Heart right ventricle (tissue), 16 donors: ENCODE measurements around the gene RHEX. TPM values are rescaled to one million over a fixed set of nuclear protein-coding genes. Genes with fewer than 3 reads are reported as not detected.

Experiments used
- ATAC-seq, 8 donors: fragments of 200-7000 bp; cut with Tn5 transposase; one replicate each; pipeline ENCODE4 v1.9.1; 2020; ENCODE audit warnings: mild to moderate bottlenecking in 8 of 8, moderate library complexity in 8 of 8, moderate number of reproducible peaks in 1 of 8
- DNase-seq, 2 donors: peaks; one replicate each; pipeline ENCODE4 v3.0.0-alpha.2; 2020
- H3K27ac ChIP-seq, 10 donors: fragments of 200-600 bp; sonication (generic) in 2 of 10; one replicate each; pipeline versions ENCODE4 v1.5.0 to v1.8.0; 2020 to 2022; ENCODE audit warnings: mild to moderate bottlenecking in 3 of 10
- H3K27me3 ChIP-seq, 7 donors: fragments of 200-600 bp; one replicate each; pipeline ENCODE4 v1.8.0; 2021 to 2022; ENCODE audit warnings: mild to moderate bottlenecking in 2 of 7
- H3K36me3 ChIP-seq, 9 donors: fragments of 200-600 bp; sonication (generic) in 1 of 9; one replicate each; pipeline versions ENCODE4 v1.5.0 to v1.8.0; 2020 to 2022; ENCODE audit warnings: mild to moderate bottlenecking in 2 of 9
- H3K4me1 ChIP-seq, 9 donors: fragments of 200-600 bp; sonication (generic) in 1 of 9; one replicate each; pipeline versions ENCODE4 v1.5.0 to v1.8.0; 2020 to 2022; ENCODE audit warnings: mild to moderate bottlenecking in 4 of 9
- H3K4me3 ChIP-seq, 10 donors: fragments of 200-600 bp; sonication (generic) in 2 of 10; one replicate each; pipeline versions ENCODE4 v1.5.0 to v1.8.0; 2020 to 2022; ENCODE audit warnings: mild to moderate bottlenecking in 7 of 10, moderate library complexity in 2 of 10
- H3K9me3 ChIP-seq, 11 donors: fragments of 200-600 bp in 10 of 11; sonication (generic) in 2 of 11; one replicate each; pipeline versions ENCODE4 v1.5.0 to v1.8.0; 2013 to 2022; ENCODE audit warnings: mild to moderate bottlenecking in 2 of 11, control low read depth in 1 of 11, moderate library complexity in 1 of 11
- WGBS, 2 donors: extraction: QIAGEN DNeasy Blood & Tissue Kit; methylation state at CpG; one replicate each; pipeline ENCODE4 v1.1.7; 2013; ENCODE audit warnings: inconsistent platforms in 1 of 2; 5-methylcytosine and 5-hydroxymethylcytosine counted together
- intact Hi-C, 10 donors: fragments of 100-400 bp; cut with DNase I; formaldehyde crosslinking; loops; one replicate each; pipeline versions ENCODE4 v1.11.1 to v1.14.2; 2022
- polyA plus RNA-seq, 2 donors: library from polyadenylated mRNA; stranded (reverse); fragments of 200-250 nt; gene quantifications; one replicate each; pipeline ENCODE4 v1.2.3, GENCODE V29; 2013
- total RNA-seq, 10 donors: library from RNA; stranded (reverse); fragmentation: NEBNext Ultra II Directional in 3 of 10; extraction: Animal tissue kit (Norgen Biotek cat#: 25700) in 3 of 10; gene quantifications; one replicate each; pipeline versions ENCODE4 v1.2.1 to v1.2.4, GENCODE V29; 2021 to 2023
- TF ChIP-seq, protein P1 (sequence below), 9 donors: fragments of 200-600 bp; sonication (generic) in 2 of 9; IDR thresholded peaks; one replicate each; pipeline versions ENCODE4 v1.5.0 to v1.8.0; 2021 to 2022; ENCODE audit warnings: antibody characterized with exemption in 9 of 9, mild to moderate bottlenecking in 5 of 9, moderate library complexity in 1 of 9
- donor health status: Arrhythmogenic right ventricular cardiomyopathy.
- donor health status: ischemic (EF 13 %, LVEDD 7.1; RV severe dilation, severe dysfunction).
- donor health status: healthy with polysubstance abuse.
- donor health status: DM: no; HTN: yes; CAD: no.
- donor health status: DM: no; HTN: no; CAD: no.
- donor health status: ischemic (EF 25% LVEDD 6.9; RV normal size, moderate dysfunction).
- donor health status: ischemic (EF 25% LVEDD 5.7; RV mildly dilated, moderate dysfunction).
- donor health status: healthy.
- donor health status: DM: yes; HTN: yes; CAD: no.
- donor health status: Ischemic cardiomyopathy.
- donor health status: ischemic (EF 35%, LVEDD 5.7; RV mildly dilated, moderate dysfunction).
- donor health status: nonischemic (EF 11% LVEDD 7.7; RV severe dilation, severe dysfunction).
- donor health status: DM: yes; HTN: yes; CAD: no.
- donor health status: PGD.
- donor health status: ischemic (EF 29% LVEDD 5.4; RV normal size, mild dysfunction).
- donor health status: nonischemic (EF 23%, LVEDD 6.1; RV moderate dilation, normal function).

The RHEX gene
- total and polyA plus RNA-seq, 12 donors, result 0.22 to 1.2 TPM; not detected in 10

DNA sequence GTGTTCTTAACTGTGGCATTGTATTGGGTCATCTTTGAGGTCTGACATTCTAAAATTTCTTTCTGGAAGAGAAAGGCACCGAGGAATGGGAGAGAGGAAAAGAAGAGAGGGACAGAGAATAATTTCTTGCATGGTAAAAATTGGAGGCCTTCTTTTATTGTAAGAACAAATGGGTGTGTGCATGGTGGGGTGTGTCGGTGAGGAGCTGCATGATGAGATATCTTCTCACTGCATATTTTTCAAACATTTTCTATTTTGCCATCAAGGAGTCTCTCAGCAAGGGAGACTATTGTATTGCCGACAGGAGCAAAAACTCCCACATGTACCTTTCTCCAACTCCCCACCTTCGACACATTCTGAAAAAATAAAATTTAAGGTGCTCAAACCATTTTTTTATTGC lies 22.8 kb upstream of the RHEX start:
- ATAC-seq (no peak), DNase-seq (no peak)
- intact Hi-C loops, result loop anchor here in 9 of 10 donors (1.0 to 5.0 kb wide), 5 partner anchors 43 to 77 kb away; no protein-coding TSS in a partner anchor
- TF ChIP-seq, protein P1, sequence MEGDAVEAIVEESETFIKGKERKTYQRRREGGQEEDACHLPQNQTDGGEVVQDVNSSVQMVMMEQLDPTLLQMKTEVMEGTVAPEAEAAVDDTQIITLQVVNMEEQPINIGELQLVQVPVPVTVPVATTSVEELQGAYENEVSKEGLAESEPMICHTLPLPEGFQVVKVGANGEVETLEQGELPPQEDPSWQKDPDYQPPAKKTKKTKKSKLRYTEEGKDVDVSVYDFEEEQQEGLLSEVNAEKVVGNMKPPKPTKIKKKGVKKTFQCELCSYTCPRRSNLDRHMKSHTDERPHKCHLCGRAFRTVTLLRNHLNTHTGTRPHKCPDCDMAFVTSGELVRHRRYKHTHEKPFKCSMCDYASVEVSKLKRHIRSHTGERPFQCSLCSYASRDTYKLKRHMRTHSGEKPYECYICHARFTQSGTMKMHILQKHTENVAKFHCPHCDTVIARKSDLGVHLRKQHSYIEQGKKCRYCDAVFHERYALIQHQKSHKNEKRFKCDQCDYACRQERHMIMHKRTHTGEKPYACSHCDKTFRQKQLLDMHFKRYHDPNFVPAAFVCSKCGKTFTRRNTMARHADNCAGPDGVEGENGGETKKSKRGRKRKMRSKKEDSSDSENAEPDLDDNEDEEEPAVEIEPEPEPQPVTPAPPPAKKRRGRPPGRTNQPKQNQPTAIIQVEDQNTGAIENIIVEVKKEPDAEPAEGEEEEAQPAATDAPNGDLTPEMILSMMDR (IDR thresholded peaks at IDR 0.05), result no peak
- no peak overlapping the region for H3K4me3 ChIP-seq
- H3K4me1 ChIP-seq, result peaks cover 0 to 7% (median 0%) of the 10 kb centered on the region in 9 donors
- no peak overlapping the region for H3K27ac ChIP-seq
- H3K9me3 ChIP-seq, result peaks cover 0 to 12% (median 0%) of the 10 kb centered on the region in 11 donors
- WGBS, 2 donors, result 78 to 80% methylated on average over 4 of the region's 4 CpGs
- H3K36me3 ChIP-seq, result no peaks in the 10 kb centered on the region
- peaks cover 0 to 4% (median 0%) of the 10 kb centered on the region in 7 donors for H3K27me3 ChIP-seq

DNA sequence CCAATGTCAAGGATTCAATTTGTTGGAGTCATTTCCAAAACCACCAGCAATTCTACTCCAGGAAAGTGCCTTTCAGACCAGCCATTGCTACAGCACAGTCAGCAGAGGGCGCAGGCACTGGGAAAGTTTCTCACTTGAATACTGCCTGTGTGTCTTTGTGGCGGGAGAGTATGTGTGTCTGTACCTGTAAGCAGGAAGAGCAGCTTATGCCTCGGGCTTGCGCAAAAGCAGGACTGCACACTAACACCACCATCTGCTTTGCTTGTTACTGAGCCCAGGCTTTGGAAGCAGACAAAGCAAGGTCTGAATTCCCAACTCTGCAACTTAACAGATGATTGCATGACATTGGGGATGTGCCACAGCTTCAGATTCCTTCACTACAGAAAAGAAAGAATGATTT lies 22.3 kb upstream of the RHEX start:
- no peak overlapping the region for H3K27ac ChIP-seq
- 9 to 11% methylated on average over 4 of the region's 4 CpGs for WGBS, 2 donors
- H3K9me3 ChIP-seq, result peaks cover 0 to 12% (median 0%) of the 10 kb centered on the region in 11 donors
- TF ChIP-seq, protein P1 (IDR thresholded peaks at IDR 0.05), result peak in 8 of 9 donors; percentile 49 to 87 (median 74)
- intact Hi-C loops, result loop anchor here in 9 of 10 donors (1.0 to 5.0 kb wide), 5 partner anchors 43 to 77 kb away; no protein-coding TSS in a partner anchor
- no peaks in the 10 kb centered on the region for H3K36me3 ChIP-seq
- peak; percentile 41 to 42 for DNase-seq
- ATAC-seq, result peak in 7 of 8 donors; percentile 67 to 79 (median 76)
- peaks cover 0 to 7% (median 0%) of the 10 kb centered on the region in 9 donors for H3K4me1 ChIP-seq
- H3K4me3 ChIP-seq, result no peak overlapping the region
- H3K27me3 ChIP-seq, result peaks cover 0 to 6% (median 0%) of the 10 kb centered on the region in 7 donors

DNA sequence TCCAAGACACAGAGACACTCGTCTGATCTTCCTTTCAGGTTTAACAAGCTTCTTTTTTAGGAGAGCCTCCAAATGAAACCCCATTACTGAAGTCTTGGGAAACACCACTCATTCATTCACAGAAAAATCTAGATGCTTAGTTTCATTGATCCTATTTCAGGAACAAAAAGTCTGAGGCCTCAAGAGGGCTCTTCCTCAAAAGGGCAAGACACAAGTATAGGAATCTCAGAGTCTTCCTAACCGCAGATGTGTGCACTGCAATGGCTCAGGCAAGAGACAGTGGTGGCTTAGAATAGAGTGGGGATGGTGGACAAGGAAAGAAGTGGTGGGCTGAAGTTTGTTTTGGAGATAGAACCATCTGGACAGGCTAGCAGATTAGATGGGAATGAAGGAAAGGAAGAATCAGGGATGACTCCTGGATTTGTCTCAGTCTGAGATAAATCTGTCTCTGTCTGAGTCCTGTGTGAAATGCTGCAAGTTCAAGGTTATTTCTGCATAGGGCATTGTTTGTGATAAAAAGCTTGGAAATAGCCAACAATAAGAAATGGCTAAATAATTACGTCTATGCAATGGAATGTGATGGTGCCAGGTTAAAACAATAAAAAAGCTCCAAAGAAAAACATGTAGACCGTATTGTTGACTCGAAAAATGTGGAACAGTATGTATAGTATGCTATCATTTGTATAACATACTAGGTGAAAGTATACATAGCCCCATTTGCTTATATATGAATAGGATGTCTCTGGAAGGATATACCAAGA lies 20.4 kb upstream of the RHEX start:
- intact Hi-C loops, result loop anchor here in 3 of 10 donors (5.0 kb wide), 2 partner anchors 45 to 75 kb away; no protein-coding TSS in a partner anchor
- DNase-seq (no peak), ATAC-seq (peak in 1 of 8 donors; percentile 17)
- H3K4me1 ChIP-seq, result peaks cover 0 to 7% (median 0%) of the 10 kb centered on the region in 9 donors
- H3K9me3 ChIP-seq, result peaks cover 0 to 6% (median 0%) of the 10 kb centered on the region in 11 donors
- no peak overlapping the region for H3K4me3 ChIP-seq
- peaks cover 0 to 19% (median 3%) of the 10 kb centered on the region in 7 donors for H3K27me3 ChIP-seq
- H3K27ac ChIP-seq, result no peak overlapping the region
- TF ChIP-seq, protein P1 (IDR thresholded peaks at IDR 0.05), result no peak
- H3K36me3 ChIP-seq, result no peaks in the 10 kb centered on the region
- WGBS, 2 donors, result 79 to 81% methylated on average over 5 of the region's 5 CpGs

DNA sequence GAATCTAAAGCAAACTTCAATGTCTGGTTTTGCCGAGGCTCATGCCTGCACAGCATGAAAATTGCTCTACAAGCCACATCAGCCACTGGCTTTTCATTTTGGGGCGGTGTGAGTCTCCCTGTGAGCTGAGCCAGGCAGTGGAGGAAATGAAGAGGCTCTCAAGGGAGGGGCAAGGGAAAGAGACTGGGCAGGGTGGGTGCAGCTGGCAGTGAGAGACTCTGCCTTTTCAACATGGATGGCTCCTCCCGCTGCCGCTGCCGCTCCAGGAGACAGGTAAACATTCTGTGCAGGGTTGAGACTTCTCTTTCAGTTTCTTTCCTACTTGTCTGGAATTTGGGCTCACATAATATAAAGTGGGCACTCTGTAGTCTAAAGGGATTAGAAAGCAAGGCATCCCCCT lies 17.9 kb upstream of the RHEX start:
- TF ChIP-seq, protein P1 (IDR thresholded peaks at IDR 0.05), result no peak
- Histone ChIP-seq H3K4me3 (no peak overlapping the region), H3K4me1 (peaks cover 0 to 15% (median 0%) of the 10 kb centered on the region in 9 donors), H3K36me3 (no peaks in the 10 kb centered on the region), H3K27me3 (peaks cover 0 to 23% (median 16%) of the 10 kb centered on the region in 7 donors), H3K9me3 (peaks cover 0 to 6% (median 0%) of the 10 kb centered on the region in 11 donors), H3K27ac (no peak overlapping the region)
- intact Hi-C loops, result loop anchor here in 1 of 10 donors (5.0 kb wide), 1 partner anchor 48 kb away; no protein-coding TSS in a partner anchor
- WGBS, 2 donors, result 72 to 77% methylated on average over 5 of the region's 5 CpGs
- no peak for DNase-seq
- ATAC-seq, result no peak
